Body of pancreas (tissue), 4 donors: Measurements from ENCODE around the gene MGAT3.

Experiments
- CTCF ChIP-seq, 7 experiments: fragments of 450-650 bp in 4 of 7; fragments of 200-600 bp in 3 of 7; sonication (generic) in 3 of 7; IDR thresholded peaks; one replicate each; pipeline ENCODE4 v1.5.1; 2016 to 2019; ENCODE audit warnings: antibody characterized with exemption in 7 of 7
- POLR2A ChIP-seq, 3 donors: fragments of 450-650 bp; IDR thresholded peaks; one replicate each; pipeline ENCODE4 v1.6.1; 2016; ENCODE audit warnings: antibody characterized with exemption in 3 of 3, mild to moderate bottlenecking in 2 of 3

GRCh38 chr22:39456522-39457197 lies at the start of gene MGAT3:
- TF ChIP-seq CTCF (IDR thresholded peaks at IDR 0.05) = no peak
- TF ChIP-seq POLR2A (IDR thresholded peaks at IDR 0.05) = no peak
